KBM-7 (cell line): ENCODE data around the gene MRPL12.
A peak's percentile ranks its signal among the peaks of the same experiment; 100 is the strongest.

Experiments
- DNase-seq: peaks from one replicate; pipeline ENCODE4 v3.0.0-alpha.2; 2015
- in situ Hi-C: fragments of 300-500 bp; cut with MboI; formaldehyde crosslinking; loops from 2 replicates; pipeline ENCODE4 v1.14.3; 2020; ENCODE audit warnings: low sequenced_read_pairs, low pct_unique_long_range_greater_than_20kb, mixed read lengths

The MRPL12 gene

DNA sequence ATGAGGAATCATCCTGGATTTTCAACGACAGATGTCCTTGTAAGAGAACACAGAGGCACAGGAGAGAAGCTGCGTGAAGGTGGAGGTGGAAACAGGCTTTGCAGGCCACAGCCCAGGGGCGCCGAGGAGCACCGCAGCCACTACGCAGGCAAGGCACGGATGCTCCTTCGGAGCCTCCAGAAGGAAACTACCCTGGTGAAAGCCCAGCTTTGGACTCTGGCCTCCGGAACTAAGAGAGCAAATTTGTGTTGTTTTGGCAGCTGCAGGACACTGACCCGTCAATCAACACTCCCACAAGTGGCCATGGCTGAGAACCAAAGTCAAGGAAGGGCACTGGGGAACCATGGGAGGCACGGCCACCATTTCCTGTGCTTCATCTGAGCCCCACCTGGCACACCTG lies 23.0 kb upstream of the MRPL12 start:
- in situ Hi-C loops = no loop called here

DNA sequence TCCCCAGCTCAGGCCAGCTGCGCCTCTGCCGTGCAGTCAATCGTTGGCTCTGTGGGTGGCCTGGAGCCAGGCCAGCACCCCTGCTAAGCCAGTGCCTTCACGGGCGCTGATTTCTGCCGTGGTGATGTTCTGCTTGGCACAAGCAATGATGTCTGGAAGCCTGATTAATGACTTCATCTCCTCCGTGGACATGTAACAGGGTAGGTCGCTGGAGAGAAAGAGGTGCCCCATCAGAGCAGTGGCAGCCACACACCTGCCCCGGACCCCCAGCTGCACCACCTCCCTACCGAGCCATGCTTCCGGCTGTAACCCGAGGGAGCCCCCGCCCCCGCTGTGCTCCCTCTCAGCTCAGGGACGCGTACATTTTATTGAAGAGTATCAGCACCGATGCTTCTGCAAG lies 21.5 kb upstream of the MRPL12 start:
- in situ Hi-C loops = no loop called here
- DNase-seq = no peak

More for the DNA sequence above, 23.0 kb upstream of the MRPL12 start:
- no peak for DNase-seq

DNA sequence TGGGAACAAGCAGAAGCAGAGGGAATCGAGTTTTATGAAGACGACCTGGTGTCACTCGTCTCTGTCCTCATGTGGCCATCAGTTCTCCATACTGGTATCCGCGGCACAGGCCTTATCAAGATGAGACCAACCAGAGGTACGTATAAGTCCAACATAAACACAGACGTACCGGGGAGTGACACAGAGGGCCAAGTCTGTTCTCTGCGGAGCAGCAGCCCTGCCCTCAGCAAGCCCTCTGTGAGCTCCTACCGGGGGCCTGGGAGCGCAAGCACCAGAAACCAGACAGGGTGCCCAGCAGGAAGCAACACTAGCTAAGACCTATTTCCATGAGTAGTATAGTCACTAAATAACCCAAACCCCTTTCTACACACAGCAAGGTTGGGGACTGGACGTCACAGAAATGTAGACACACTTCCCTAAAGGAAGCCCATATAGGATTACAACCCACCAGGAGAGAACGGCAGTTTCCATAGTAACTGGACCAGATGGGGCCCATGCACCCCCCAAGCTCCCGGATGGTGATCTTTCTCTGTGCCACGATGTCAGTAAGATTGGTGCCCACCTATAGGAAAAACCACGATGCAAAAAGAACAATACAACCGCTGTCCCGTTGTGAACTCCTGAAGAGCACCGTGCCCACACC lies 20.5 kb upstream of the MRPL12 start:
- in situ Hi-C loops = no loop called here
- DNase-seq = peak; percentile 36

DNA sequence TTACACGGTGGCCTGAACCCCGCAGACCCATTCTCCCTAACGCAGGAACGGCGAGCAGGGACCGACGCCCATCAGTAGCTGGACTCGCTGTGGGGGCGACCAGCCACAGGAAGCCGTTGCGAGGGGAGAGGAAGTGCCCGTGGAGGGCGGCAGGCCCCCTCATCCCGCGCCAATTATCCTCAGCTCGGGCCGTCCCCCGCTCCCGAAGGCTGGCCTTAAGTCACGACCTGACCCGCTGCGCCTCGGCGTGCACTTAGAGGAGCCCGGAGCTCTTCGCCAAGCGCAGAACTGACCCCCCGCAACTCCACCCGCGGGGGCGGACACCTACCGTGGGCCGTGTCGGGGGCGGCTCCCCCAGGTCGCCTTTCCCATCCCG lies 20.0 kb upstream of the MRPL12 start:
- in situ Hi-C loops = no loop called here
- peak; percentile 31 for DNase-seq

DNA sequence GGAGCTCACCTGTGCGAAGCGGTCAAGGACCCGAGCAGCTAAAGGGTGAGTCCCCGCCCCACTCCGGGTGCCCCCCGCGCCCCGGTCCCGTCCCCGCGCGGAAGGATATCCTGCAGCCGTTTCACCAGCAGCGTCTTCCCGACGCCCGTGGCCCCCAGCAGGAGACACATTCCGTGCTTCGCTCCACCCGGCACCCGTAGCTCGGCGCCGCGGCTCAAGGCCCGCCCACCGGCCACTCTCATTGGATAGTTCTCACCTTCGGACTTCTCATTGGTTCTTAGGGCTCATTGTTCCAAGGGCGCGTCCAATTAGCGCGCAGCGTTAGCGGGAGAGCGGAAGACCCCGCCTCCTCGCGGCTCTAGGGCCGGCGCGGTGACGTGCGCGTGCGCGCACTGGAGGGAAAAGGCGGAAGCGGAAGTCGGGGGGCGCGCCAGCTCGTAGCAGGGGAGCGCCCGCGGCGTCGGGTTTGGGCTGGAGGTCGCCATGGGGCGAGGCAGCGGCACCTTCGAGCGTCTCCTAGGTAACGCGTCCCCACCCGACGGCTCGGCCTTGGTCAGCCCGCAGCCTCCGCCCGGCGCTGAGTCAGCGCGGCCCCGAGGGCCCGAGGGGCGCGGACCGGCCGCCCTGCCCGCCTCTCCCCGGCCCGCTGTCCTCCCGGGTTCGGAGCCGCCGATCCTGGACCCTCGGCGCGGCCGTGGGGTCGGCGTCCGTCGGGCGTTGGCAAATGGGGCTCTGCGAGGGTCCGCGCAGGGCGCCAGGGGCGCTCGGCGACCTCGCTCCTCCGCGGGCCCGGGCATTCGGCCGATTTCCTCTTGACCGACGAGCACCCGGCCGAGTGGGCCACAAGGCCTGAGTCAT lies 19.4 kb upstream of the MRPL12 start, which contains the start of the genes ARL16 and HGS:
Gene ARL16 (minus strand): TSS at position 214 of the 858 bp plus-strand sequence. CDS start 44 bp downstream, at position 170.
Gene HGS (plus strand): TSS at position 428 of the 858 bp plus-strand sequence. CDS start 56 bp downstream, at position 484.
- peak; percentile 99 for DNase-seq
- in situ Hi-C loops = no loop called here

DNA sequence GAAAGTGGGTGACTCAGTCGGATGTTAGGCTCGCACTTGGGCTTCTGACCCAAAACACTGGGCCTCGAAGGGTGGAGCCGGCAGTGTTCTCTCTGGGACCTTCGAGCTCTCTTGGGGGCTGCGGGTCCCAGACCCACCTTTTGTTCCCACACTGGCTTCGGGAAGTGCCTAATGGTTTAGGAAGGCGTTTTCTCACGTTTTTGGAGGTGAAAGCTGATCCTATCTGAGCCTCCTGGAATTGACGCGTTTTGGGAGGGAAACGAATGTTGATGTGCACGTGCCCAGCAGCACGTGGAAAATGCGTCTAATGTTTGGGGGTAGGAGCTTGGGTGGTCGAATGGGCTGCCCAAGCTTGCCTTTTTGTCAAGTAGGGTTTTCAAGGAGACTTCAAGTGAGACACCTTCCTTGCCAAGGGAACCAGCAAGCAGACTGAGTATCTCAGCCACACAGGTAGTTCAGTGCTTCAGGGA lies 18.7 kb upstream of the MRPL12 start:
- in situ Hi-C loops = no loop called here
- DNase-seq = no peak

DNA sequence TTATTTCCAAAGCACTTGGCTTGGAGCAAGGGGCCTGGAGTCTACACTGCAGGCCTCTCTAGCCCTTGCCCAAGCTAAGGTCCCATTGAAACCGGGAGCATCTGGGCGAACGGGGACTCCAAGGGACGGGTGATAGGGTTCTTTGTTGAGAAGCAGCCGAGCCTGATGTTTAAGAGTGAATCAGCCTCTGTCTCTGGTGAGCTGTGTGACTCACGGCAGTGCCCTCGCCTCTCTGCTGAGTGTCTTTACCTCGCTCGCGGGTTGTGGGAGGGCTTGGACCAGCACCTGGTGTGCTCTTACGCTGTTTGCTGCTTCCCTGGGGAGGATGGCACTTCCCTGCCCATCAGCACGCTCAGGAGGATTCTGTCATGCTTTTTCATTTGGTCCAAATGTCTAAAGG lies 18.1 kb upstream of the MRPL12 start:
- DNase-seq = no peak
- in situ Hi-C loops = no loop called here

DNA sequence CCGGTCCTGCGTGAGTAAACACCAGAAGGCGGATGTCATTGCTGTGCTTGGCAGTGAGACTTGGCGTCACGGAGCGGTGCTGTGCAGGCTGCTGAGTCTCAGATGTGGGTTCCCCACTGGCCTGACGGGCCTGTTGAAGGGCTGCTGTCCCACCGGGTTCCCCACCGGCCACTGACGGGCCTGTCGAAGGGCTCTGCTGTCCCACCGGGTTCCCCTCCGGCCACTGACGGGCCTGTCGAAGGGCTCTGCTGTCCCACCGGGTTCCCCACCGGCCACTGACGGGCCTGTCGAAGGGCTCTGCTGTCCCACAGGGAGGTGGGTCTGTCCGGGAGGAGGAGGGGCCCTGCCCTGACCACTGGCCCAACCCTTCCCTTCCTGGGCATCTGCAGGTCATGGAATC lies 16.6 kb upstream of the MRPL12 start:
- no peak for DNase-seq
- in situ Hi-C loops = no loop called here

DNA sequence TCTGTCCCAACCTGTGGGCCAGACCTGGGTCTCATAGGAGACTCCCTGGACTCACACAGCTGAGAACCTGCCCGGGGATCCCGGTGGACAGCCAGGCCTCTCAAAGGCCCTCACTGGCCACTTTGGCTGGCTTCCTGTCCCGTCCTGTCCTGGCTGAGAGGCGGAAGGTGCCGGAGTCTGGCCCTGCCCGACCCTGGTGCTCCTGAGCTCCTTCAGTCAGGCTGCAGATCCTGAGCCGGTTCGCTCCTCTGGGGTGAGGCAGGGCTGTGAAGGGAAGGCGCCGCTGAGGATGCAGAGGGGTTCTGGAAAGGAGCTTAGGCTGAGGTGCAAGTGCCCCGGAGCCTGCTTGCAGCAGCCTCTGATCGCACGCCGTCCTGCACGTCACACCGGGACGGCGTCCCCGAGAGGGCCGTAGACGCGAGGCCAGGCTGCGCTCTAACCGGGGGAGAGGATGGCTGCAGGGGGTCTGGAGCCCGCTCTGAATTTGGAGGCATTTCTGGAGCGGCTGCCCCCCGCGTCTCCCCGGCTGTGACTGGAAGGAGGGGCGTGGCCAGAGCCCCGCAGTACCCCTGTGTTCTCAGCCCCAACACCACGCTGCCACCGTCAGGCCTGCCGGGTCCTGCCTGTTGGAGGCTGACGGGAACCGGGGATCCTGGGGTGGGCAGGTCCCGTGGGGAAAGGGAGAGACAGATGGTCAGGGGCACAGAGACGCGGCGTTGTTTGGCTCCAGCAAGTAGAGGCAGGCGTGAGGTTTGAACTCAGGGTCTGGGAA lies 15.2 kb upstream of the MRPL12 start:
- DNase-seq = no peak
- in situ Hi-C loops = no loop called here

DNA sequence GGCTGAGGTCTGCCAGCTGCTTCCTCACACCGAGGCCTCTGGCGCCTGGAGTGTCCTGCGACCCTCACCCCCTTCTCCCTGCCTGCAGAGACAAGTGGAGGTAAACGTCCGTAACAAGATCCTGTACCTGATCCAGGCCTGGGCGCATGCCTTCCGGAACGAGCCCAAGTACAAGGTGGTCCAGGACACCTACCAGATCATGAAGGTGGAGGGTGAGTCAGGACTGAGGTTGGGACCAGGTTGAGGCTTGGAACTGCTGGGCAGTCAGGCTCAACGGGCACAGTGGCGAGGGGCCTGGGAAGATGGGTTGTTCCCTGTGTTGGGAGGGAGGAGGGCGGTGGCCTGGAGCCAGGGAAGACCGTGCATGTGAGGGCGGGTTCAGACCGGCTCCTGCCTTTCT lies 14.6 kb upstream of the MRPL12 start:
- in situ Hi-C loops = no loop called here
- DNase-seq = no peak

DNA sequence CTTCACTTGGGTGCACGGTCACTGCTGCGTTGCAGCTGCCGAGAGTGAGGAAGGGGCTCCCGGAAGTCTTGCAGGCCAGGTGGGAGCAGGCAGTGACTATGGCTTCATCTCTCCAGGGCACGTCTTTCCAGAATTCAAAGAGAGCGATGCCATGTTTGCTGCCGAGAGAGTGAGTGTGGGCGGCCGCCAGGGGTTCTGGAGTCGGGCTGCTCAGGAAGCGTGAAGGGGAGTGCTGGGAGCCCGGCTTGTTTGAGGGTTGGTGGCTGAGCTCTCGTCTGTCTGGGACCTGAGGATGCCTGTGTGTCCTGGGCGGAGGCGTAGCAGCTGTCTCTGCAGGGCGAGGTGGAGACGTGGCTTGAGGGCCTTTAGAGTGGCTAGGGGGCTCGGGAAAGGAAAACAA lies 13.1 kb upstream of the MRPL12 start:
- DNase-seq = no peak
- in situ Hi-C loops = no loop called here

DNA sequence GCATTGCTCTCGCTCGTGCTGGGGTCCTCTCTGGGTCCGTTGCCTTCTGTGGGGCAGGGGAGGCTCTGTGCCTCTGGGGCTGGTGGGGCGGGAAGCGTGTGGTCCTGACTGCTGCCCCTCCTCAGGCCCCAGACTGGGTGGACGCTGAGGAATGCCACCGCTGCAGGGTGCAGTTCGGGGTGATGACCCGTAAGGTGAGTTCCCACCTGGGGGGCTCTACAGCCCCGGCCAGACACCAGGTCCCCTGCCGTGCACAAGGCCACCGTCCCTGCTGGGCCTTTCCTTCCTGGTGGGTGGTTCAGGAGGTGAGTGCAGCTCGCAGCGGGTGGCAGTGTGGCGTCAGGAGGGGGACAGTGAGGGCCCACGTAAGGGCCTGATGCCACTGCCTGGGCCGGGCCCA lies 12.6 kb upstream of the MRPL12 start:
- in situ Hi-C loops = no loop called here

DNA sequence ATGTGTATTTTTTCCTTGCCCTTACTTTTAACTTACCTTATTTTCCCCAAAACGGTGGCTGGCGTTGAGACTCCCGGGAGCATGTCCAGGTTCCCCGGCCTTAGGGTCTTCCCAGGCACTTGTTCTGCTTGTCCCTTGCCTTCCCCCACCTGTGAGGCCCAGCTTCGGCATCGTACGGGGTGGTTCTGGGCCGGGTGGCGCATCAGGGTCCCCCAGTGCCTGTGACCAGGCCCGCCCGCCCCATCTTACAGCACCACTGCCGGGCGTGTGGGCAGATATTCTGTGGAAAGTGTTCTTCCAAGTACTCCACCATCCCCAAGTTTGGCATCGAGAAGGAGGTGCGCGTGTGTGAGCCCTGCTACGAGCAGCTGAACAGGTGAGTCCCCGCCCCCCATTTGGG lies 12.0 kb upstream of the MRPL12 start:
- in situ Hi-C loops = no loop called here
- no peak for DNase-seq

More for the DNA sequence above, 12.6 kb upstream of the MRPL12 start:
- DNase-seq = no peak

DNA sequence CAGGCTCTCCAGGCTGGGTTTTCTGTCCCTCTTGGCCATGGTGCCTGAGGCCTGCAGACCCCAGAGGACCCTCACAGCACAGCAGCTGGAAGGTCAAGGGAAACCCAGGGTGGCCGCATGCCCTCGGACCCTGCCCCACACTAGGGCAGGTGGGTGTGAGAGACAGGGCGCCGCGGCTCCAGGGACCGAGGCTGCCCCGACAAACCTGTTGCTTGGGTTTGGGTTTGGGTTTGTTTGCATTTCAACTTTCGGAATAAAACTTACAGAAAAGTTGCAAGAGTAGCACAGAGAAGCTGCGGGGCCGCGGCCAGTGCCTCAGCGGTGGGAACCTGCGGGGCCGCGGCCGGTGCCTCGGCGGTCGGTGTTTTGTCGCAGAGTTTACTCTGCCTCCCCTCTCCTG lies 11.6 kb upstream of the MRPL12 start:
- DNase-seq = no peak
- in situ Hi-C loops = no loop called here

DNA sequence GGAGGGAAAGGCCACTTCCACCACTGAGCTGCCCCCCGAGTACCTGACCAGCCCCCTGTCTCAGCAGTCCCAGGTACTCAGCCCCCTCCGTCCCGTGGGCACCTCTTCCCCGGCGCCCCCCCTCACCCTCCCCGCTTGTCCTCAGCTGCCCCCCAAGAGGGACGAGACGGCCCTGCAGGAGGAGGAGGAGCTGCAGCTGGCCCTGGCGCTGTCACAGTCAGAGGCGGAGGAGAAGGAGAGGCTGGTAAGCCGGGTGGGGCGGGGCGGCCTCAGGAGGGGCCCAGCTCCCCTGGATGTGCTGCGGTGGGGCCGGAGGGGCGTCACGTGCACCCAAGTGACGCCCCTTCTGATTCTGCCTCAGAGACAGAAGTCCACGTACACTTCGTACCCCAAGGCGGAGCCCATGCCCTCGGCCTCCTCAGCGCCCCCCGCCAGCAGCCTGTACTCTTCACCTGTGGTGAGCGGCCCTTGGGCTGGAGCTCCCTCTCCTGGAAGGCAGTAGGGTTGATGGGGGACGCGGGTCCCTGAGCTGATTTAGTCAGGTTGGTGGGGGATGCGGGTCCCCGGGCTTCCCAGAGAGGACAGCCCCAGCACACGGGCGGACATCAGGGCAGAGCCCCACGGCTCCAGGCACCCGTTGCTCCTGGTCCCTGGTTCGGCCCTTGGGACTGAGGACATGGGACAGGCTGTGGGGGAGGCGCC lies 9.5 kb upstream of the MRPL12 start:
- no peak for DNase-seq
- in situ Hi-C loops = no loop called here

DNA sequence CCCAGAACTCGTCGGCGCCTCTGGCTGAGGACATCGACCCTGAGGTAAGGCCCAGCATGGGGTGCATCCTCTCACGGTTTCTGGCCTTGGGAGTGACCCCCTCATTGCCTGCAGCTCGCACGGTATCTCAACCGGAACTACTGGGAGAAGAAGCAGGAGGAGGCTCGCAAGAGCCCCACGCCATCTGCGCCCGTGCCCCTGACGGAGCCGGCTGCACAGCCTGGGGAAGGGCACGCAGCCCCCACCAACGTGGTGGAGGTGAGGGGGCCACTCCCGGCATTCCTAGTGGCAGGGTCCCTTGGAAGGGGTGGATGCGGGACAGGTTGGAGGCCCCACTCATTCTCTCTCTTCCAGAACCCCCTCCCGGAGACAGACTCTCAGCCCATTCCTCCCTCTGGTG lies 8.4 kb upstream of the MRPL12 start:
- DNase-seq = no peak
- in situ Hi-C loops = no loop called here

DNA sequence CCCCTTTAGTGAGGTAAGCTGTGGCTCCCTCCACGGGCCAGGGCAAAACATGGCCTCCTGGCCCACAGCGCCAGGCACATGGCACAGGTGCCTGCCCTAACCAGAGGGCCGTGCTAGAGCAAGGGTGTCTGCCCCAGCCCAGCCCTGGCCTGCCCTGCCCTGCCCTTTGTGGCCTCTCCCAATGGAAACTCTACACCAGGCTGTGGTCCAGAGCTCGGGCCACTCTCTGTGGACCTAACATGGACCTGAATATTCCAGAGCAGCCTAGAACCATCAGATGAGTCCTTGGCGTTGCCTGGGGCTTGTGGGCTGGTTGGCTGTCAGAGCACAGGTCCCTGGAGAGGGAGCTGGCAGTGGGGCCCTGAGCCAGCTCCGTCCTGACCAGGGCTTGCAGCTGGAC lies 8.0 kb upstream of the MRPL12 start:
- DNase-seq = no peak
- in situ Hi-C loops = no loop called here

DNA sequence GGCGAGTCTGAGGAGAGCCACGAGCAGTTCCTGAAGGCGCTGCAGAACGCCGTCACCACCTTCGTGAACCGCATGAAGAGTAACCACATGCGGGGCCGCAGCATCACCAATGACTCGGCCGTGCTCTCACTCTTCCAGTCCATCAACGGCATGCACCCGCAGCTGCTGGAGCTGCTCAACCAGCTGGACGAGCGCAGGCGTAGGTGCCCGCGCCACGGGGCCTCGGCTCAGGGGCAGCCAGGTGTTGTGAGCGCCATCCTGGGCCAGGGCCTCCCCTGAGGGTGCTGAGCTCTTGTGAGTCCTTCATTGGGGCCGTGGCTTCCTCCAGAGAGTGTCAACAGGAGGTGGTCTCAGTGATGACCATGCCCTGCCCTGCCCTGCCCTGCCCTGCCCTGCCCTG lies 7.4 kb upstream of the MRPL12 start:
- DNase-seq = no peak
- in situ Hi-C loops = no loop called here

DNA sequence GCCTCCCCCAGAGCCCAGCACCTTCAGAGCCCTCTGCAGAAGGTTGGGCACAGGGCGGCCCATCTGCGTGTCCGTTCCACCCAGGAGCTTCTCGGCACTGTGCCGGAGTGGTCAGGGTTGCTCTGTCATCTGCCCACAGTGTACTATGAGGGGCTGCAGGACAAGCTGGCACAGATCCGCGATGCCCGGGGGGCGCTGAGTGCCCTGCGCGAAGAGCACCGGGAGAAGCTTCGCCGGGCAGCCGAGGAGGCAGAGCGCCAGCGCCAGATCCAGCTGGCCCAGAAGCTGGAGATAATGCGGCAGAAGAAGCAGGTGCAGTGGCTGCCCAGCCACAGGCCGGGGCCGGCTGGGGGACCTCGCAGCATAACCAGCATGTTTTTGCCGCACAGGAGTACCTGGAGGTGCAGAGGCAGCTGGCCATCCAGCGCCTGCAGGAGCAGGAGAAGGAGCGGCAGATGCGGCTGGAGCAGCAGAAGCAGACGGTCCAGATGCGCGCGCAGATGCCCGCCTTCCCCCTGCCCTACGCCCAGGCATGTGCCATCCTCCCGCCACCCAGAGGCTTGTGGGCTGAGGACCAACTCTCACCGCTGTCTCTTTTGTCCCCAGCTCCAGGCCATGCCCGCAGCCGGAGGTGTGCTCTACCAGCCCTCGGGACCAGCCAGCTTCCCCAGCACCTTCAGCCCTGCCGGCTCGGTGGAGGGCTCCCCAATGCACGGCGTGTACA lies 6.8 kb upstream of the MRPL12 start:
- in situ Hi-C loops = no loop called here
- no peak for DNase-seq
